Left ventricle myocardium inferior (tissue), 1 donor: ENCODE results near the gene PRKCE. TPM values are rescaled to one million over a fixed set of nuclear protein-coding genes. Genes with fewer than 3 reads are reported as not detected.

Source experiments
- DNase-seq: peaks from one replicate; pipeline ENCODE4 v3.0.0-alpha.2; 2020
- H3K27ac ChIP-seq: fragments of 200-600 bp; replicated peaks from 2 replicates; pipeline ENCODE4 v1.8.0; 2021
- H3K27me3 ChIP-seq: fragments of 200-600 bp; 2 replicates; pipeline ENCODE4 v1.8.0; 2021; ENCODE audit warnings: low read depth
- H3K36me3 ChIP-seq: fragments of 200-600 bp; 2 replicates; pipeline ENCODE4 v1.8.0; 2021
- H3K4me1 ChIP-seq: fragments of 200-600 bp; 2 replicates; pipeline ENCODE4 v1.8.0; 2021
- H3K4me3 ChIP-seq: fragments of 200-600 bp; 2 replicates; pipeline ENCODE4 v1.8.0; 2021; ENCODE audit warnings: mild to moderate bottlenecking, moderate library complexity
- H3K9me3 ChIP-seq: fragments of 200-600 bp; replicated peaks from 2 replicates; pipeline ENCODE4 v1.8.0; 2021
- CTCF ChIP-seq: fragments of 200-600 bp; IDR thresholded peaks from 2 replicates; pipeline ENCODE4 v1.8.0; 2021; ENCODE audit warnings: antibody characterized with exemption, mild to moderate bottlenecking, borderline replicate concordance
- intact Hi-C: fragments of 100-400 bp; cut with micrococcal nuclease; formaldehyde crosslinking; loops from one replicate; pipeline ENCODE4 v1.11.0; 2022
- total RNA-seq: library from RNA; stranded (reverse); fragmentation: NEBNext Ultra II Directional; extraction: Animal tissue kit (Norgen Biotek cat#: 25700); gene quantifications from one replicate; pipeline ENCODE4 v1.2.1, GENCODE V29; 2021
- donor health status: DM: no; HTN: yes; CAD: no; lungs with severe emphysema.

The PRKCE gene
- total RNA-seq, 1 donor from 2014 or later, result 14.7 TPM

GRCh38 chr2:46174345-46175170 lies 523.1 kb downstream of the PRKCE start:
- H3K4me1 ChIP-seq, result peaks cover 36% of the 10 kb centered on the region
- no peak overlapping the region for H3K4me3 ChIP-seq
- H3K36me3 ChIP-seq, result no peaks in the 10 kb centered on the region
- intact Hi-C loops, result no loop called here
- H3K27me3 ChIP-seq, result no peaks in the 10 kb centered on the region
- TF ChIP-seq CTCF, result no peak
- no peaks in the 10 kb centered on the region for H3K9me3 ChIP-seq
- no peak for DNase-seq
- no peak overlapping the region for H3K27ac ChIP-seq

- no peak for TF ChIP-seq CTCF
- DNase-seq, result no peak
- H3K36me3 ChIP-seq, result no peaks in the 10 kb centered on the region
- H3K9me3 ChIP-seq, result no peaks in the 10 kb centered on the region
- no peaks in the 10 kb centered on the region for H3K27me3 ChIP-seq
- intact Hi-C loops, result no loop called here
- no peak overlapping the region for H3K4me3 ChIP-seq
- H3K27ac ChIP-seq, result no peak overlapping the region
- H3K4me1 ChIP-seq, result peaks cover 40% of the 10 kb centered on the region
Observed at GRCh38 chr2:46175419-46175818, 523.9 kb downstream of the PRKCE start.

- H3K4me1 ChIP-seq, result peaks cover 30% of the 10 kb centered on the region
- DNase-seq, result no peak
- H3K4me3 ChIP-seq, result no peak overlapping the region
- no peak for TF ChIP-seq CTCF
- intact Hi-C loops, result no loop called here
- peak overlapping the region; percentile 84 for H3K27ac ChIP-seq
- H3K9me3 ChIP-seq, result no peaks in the 10 kb centered on the region
- H3K36me3 ChIP-seq, result no peaks in the 10 kb centered on the region
- H3K27me3 ChIP-seq, result no peaks in the 10 kb centered on the region
Observed at GRCh38 chr2:46177461-46178089, 526.1 kb downstream of the PRKCE start.

- intact Hi-C loops, result no loop called here
- peak overlapping the region; percentile 84 for H3K27ac ChIP-seq
- H3K9me3 ChIP-seq, result no peaks in the 10 kb centered on the region
- H3K36me3 ChIP-seq, result no peaks in the 10 kb centered on the region
- no peak overlapping the region for H3K4me3 ChIP-seq
- no peak for TF ChIP-seq CTCF
- H3K27me3 ChIP-seq, result no peaks in the 10 kb centered on the region
- peaks cover 29% of the 10 kb centered on the region for H3K4me1 ChIP-seq
- peak; percentile 70 for DNase-seq
Observed at GRCh38 chr2:46179037-46179621, 527.7 kb downstream of the PRKCE start.

- no peaks in the 10 kb centered on the region for H3K27me3 ChIP-seq
- H3K27ac ChIP-seq, result peak overlapping the region; percentile 84
- no peak for DNase-seq
- intact Hi-C loops, result no loop called here
- no peak overlapping the region for H3K4me3 ChIP-seq
- peaks cover 20% of the 10 kb centered on the region for H3K4me1 ChIP-seq
- TF ChIP-seq CTCF, result no peak
- H3K36me3 ChIP-seq, result peaks cover 8% of the 10 kb centered on the region
- no peaks in the 10 kb centered on the region for H3K9me3 ChIP-seq
Observed at GRCh38 chr2:46180189-46180588, 528.7 kb downstream of the PRKCE start.
